Cardiac muscle cell (in vitro differentiated cells and primary cell): ENCODE measurements around the gene LCN6. TPM values are rescaled to one million over a fixed set of nuclear protein-coding genes. Genes with fewer than 3 reads are reported as not detected.
"Not testable (repeated sequence)": the region's sequence is repeated elsewhere in the genome, so short reads cannot be mapped to it uniquely, and the experiment has no call there.

ENCODE experiments used
- DNase-seq, 2 donors: peaks; one replicate each; pipeline versions ENCODE4 v3.0.0 to v3.0.0-alpha.2; 2010 to 2017; ENCODE audit warnings: low read depth in 1 of 2, low spot score in 1 of 2
- H3K27ac ChIP-seq: fragments of 200-600 bp; sonication (generic); 2 replicates; pipeline ENCODE4 v1.5.1; 2016
- H3K27me3 ChIP-seq: fragments of 200-600 bp; sonication (generic); 2 replicates; pipeline ENCODE4 v1.6.0; 2016; ENCODE audit warnings: control low read depth
- H3K36me3 ChIP-seq: fragments of 200-600 bp; sonication (generic); 2 replicates; pipeline ENCODE4 v1.5.1; 2016; ENCODE audit warnings: control low read depth
- H3K4me1 ChIP-seq: fragments of 200-600 bp; sonication (generic); 2 replicates; pipeline ENCODE4 v1.8.1; 2017; ENCODE audit warnings: low read depth, mild to moderate bottlenecking, mixed run types
- H3K4me3 ChIP-seq: fragments of 200-600 bp; sonication (generic); 2 replicates; pipeline ENCODE4 v1.5.1; 2016; ENCODE audit warnings: mild to moderate bottlenecking
- H3K9me3 ChIP-seq: fragments of 200-600 bp; sonication (generic); 2 replicates; pipeline ENCODE4 v1.5.1; 2017; ENCODE audit warnings: low read depth, mild to moderate bottlenecking, control low read depth
- CTCF ChIP-seq: IDR thresholded peaks from 2 replicates; pipeline ENCODE4 v1.5.1; 2012; ENCODE audit warnings: low read depth, mild to moderate bottlenecking, low read length
- polyA plus RNA-seq: library from polyadenylated mRNA; unstranded; fragments of >200 nt; fragmentation: Nextera tagmentation; extraction: Ambion mirVana; gene quantifications from 2 replicates; pipeline ENCODE4 v1.2.1, GENCODE V29; 2016
- total RNA-seq: library from RNA; depleted of rRNA; stranded (reverse); fragments of >200 nt; gene quantifications from 2 replicates; pipeline ENCODE4 v1.2.3, GENCODE V29; 2016

LCN6 gene
- total and polyA plus RNA-seq, 2 experiments from 2014 or later = not detected

- no peak overlapping the region for H3K4me3 ChIP-seq
- H3K27ac ChIP-seq = no peak overlapping the region
- TF ChIP-seq CTCF = no peak
- H3K27me3 ChIP-seq = no peaks in the 10 kb centered on the region
- H3K36me3 ChIP-seq = peaks cover 2% of the 10 kb centered on the region
- no peaks in the 10 kb centered on the region for H3K9me3 ChIP-seq
- H3K4me1 ChIP-seq = peaks cover 10% of the 10 kb centered on the region
- DNase-seq = no peak
Observed at GRCh38 chr9:136710543-136710942, 37.8 kb downstream of the LCN6 start.

GRCh38 chr9:136709454-136710109 is 38.7 kb downstream of the LCN6 start:
- Histone ChIP-seq H3K4me3 (no peak overlapping the region), H3K36me3 (no peaks in the 10 kb centered on the region), H3K27me3 (no peaks in the 10 kb centered on the region), H3K4me1 (peaks cover 10% of the 10 kb centered on the region), H3K9me3 (no peaks in the 10 kb centered on the region), H3K27ac (no peak overlapping the region)
- TF ChIP-seq CTCF = no peak
- DNase-seq = no peak

- H3K27ac ChIP-seq = peak overlapping the region; percentile 54
- no peak for DNase-seq
- TF ChIP-seq CTCF = no peak
- no peak overlapping the region for H3K4me3 ChIP-seq
- H3K9me3 ChIP-seq = no peaks in the 10 kb centered on the region
- H3K27me3 ChIP-seq = no peaks in the 10 kb centered on the region
- H3K36me3 ChIP-seq = no peaks in the 10 kb centered on the region
- H3K4me1 ChIP-seq = peaks cover 3% of the 10 kb centered on the region
Observed at GRCh38 chr9:136707849-136708517, 40.3 kb downstream of the LCN6 start.

GRCh38 chr9:136707011-136707410 is 41.3 kb downstream of the LCN6 start:
- TF ChIP-seq CTCF = no peak
- DNase-seq = no peak
- Histone ChIP-seq H3K27me3 (no peaks in the 10 kb centered on the region), H3K9me3 (no peaks in the 10 kb centered on the region), H3K4me1 (peaks cover 3% of the 10 kb centered on the region), H3K36me3 (no peaks in the 10 kb centered on the region), H3K4me3 (no peak overlapping the region), H3K27ac (no peak overlapping the region)

- no peak for TF ChIP-seq CTCF
- H3K4me3 ChIP-seq = no peak overlapping the region
- H3K27me3 ChIP-seq = peaks cover 10% of the 10 kb centered on the region
- H3K36me3 ChIP-seq = no peaks in the 10 kb centered on the region
- peaks cover 3% of the 10 kb centered on the region for H3K4me1 ChIP-seq
- DNase-seq = no peak
- no peaks in the 10 kb centered on the region for H3K9me3 ChIP-seq
- H3K27ac ChIP-seq = no peak overlapping the region
Observed at GRCh38 chr9:136705564-136705963, 42.8 kb downstream of the LCN6 start.

GRCh38 chr9:136704741-136705140 is 43.6 kb downstream of the LCN6 start:
- not testable (repeated sequence) for H3K27ac ChIP-seq, H3K27me3 ChIP-seq, H3K9me3 ChIP-seq

More at GRCh38 chr9:136704741-136705140, 43.6 kb downstream of the LCN6 start:
- H3K4me1 ChIP-seq, DNase-seq, H3K36me3 ChIP-seq, H3K4me3 ChIP-seq: not testable (repeated sequence)
